PC-3 (cell line): Measurements from ENCODE around the gene HARBI1. TPM values are rescaled to one million over a fixed set of nuclear protein-coding genes. Genes with fewer than 3 reads are reported as not detected.

ENCODE experiments used
- ATAC-seq: fragments of 200-7000 bp; cut with Tn5 transposase; 2 replicates; pipeline ENCODE4 v1.9.1; 2020; ENCODE audit warnings: mild to moderate bottlenecking, moderate library complexity
- BruUV-seq: library from RNA; stranded (reverse); fragments of 400-500 nt; replicated peaks from 2 replicates; lab custom pipeline; 2021; lab: Mats Ljungman, UMichigan
- CTCF ChIA-PET: fragments of 300-600 bp; sonication (Branson Sonifier 250); formaldehyde crosslinking; loops from one replicate; lab custom pipeline; 2022; ENCODE audit warnings: antibody characterized with exemption; lab: Charles Lee
- POLR2A ChIA-PET: fragments of 300-600 bp; sonication (Branson Sonifier 250); formaldehyde crosslinking; loops from one replicate; lab custom pipeline; 2022; ENCODE audit warnings: antibody characterized with exemption; ENCODE audit not compliant: unreplicated experiment; lab: Charles Lee
- DNase-seq: peaks from one replicate; pipeline ENCODE4 v3.0.0-alpha.2; 2015
- H2AFZ ChIP-seq: fragments of 300-600 bp; sonication (generic); 2 replicates; pipeline ENCODE4 v1.6.0; 2016; ENCODE audit warnings: antibody characterized with exemption, low read length
- H3F3A ChIP-seq: fragments of 300-600 bp; sonication (generic); one replicate; pipeline ENCODE4 v1.6.0; 2017; ENCODE audit warnings: antibody characterized with exemption, low read length, control low read depth, mild to moderate bottlenecking; ENCODE audit not compliant: unreplicated experiment
- H3K27ac ChIP-seq: fragments of 300-600 bp; sonication (generic); 2 replicates; pipeline ENCODE4 v1.5.1; 2016; ENCODE audit warnings: mild to moderate bottlenecking, low read length
- H3K27me3 ChIP-seq: fragments of 300-600 bp; sonication (generic); 2 replicates; pipeline ENCODE4 v1.6.1; 2016; ENCODE audit warnings: low read length, mixed read lengths
- H3K36me3 ChIP-seq: fragments of 300-600 bp; sonication (generic); 2 replicates; pipeline ENCODE4 v1.6.1; 2016; ENCODE audit warnings: low read depth, mixed run types, low read length, mixed read lengths
- H3K4me1 ChIP-seq: fragments of 300-600 bp; sonication (generic); 2 replicates; pipeline ENCODE4 v1.5.1; 2016; ENCODE audit warnings: low read length; ENCODE audit not compliant: insufficient read depth
- H3K4me2 ChIP-seq: fragments of 300-600 bp; sonication (generic); 2 replicates; pipeline ENCODE4 v1.6.0; 2016; ENCODE audit warnings: low read length
- H3K4me3 ChIP-seq: fragments of 300-600 bp; sonication (generic); 2 replicates; pipeline ENCODE4 v1.5.1; 2016; ENCODE audit warnings: mild to moderate bottlenecking, low read length, mixed read lengths
- H3K79me2 ChIP-seq: fragments of 300-600 bp; sonication (generic); 2 replicates; pipeline ENCODE4 v1.6.1; 2017; ENCODE audit warnings: low read length, mixed read lengths
- H3K9ac ChIP-seq: fragments of 300-600 bp; sonication (generic); 2 replicates; pipeline ENCODE4 v1.6.0; 2016; ENCODE audit warnings: mild to moderate bottlenecking, low read length
- H3K9me2 ChIP-seq: fragments of 300-600 bp; sonication (generic); replicated peaks from 2 replicates; pipeline ENCODE4 v1.6.1; 2016; ENCODE audit warnings: mixed run types, low read length, mixed read lengths
- H3K9me3 ChIP-seq: fragments of 300-600 bp; sonication (generic); 2 replicates; pipeline ENCODE4 v1.6.1; 2016; ENCODE audit warnings: low read length, mixed read lengths
- H4K20me1 ChIP-seq: fragments of 300-600 bp; sonication (generic); 2 replicates; pipeline ENCODE4 v1.6.1; 2016; ENCODE audit warnings: low read length, mixed read lengths
- CTCF ChIP-seq: fragments of 300-600 bp; sonication (generic); conservative IDR thresholded peaks from 2 replicates; pipeline ENCODE4 v1.5.1; 2017; ENCODE audit warnings: antibody characterized with exemption, low read depth, mild to moderate bottlenecking, low read length
- EZH2 ChIP-seq: fragments of 300-600 bp; sonication (generic); IDR thresholded peaks from one replicate; pipeline ENCODE4 v1.6.1; 2017; ENCODE audit warnings: antibody characterized with exemption, mild to moderate bottlenecking, low read length; ENCODE audit not compliant: unreplicated experiment
- EZH2phosphoT487 ChIP-seq: fragments of 300-600 bp; sonication (generic); IDR thresholded peaks from 2 replicates; pipeline ENCODE4 v1.6.1; 2018; ENCODE audit warnings: mild to moderate bottlenecking, antibody characterized with exemption, low read length, borderline replicate concordance
- intact Hi-C: fragments of 100-400 bp; cut with micrococcal nuclease; formaldehyde crosslinking; loops from 2 replicates; pipeline ENCODE4 v1.9.0; 2023
- total RNA-seq: library from RNA; depleted of rRNA; stranded (reverse); fragments of >200 nt; gene quantifications from 2 replicates; pipeline ENCODE4 v1.2.3, GENCODE V29; 2014

HARBI1 gene
- total RNA-seq, 1 experiment from 2014 or later = 1.7 TPM

- no peak overlapping the region for H3K9ac ChIP-seq
- no peaks in the 10 kb centered on the region for H3K36me3 ChIP-seq
- H3K79me2 ChIP-seq = peaks cover 91% of the 10 kb centered on the region
- ChIA-PET CTCF (no interaction called here), POLR2A (no interaction called here)
- no peaks in the 10 kb centered on the region for H3K9me3 ChIP-seq
- no peak overlapping the region for H3K27ac ChIP-seq
- no peaks in the 10 kb centered on the region for H3K9me2 ChIP-seq
- H3K4me3 ChIP-seq = no peak overlapping the region
- TF ChIP-seq EZH2 = no peak
- no peak for TF ChIP-seq EZH2phosphoT487
- TF ChIP-seq CTCF = no peak
- H3F3A ChIP-seq = no peaks in the 10 kb centered on the region
- H3K27me3 ChIP-seq = no peaks in the 10 kb centered on the region
- H4K20me1 ChIP-seq = peaks cover 12% of the 10 kb centered on the region
- peaks cover 17% of the 10 kb centered on the region for H3K4me1 ChIP-seq
- DNase-seq = no peak
- intact Hi-C loops = no loop called here
- no peak overlapping the region for H2AFZ ChIP-seq
- no peak overlapping the region for H3K4me2 ChIP-seq
- no TSS peak for BruUV-seq
- no peak for ATAC-seq
Observed at GRCh38 chr11:46562527-46562926, 54.5 kb downstream of the HARBI1 start.

GRCh38 chr11:46560300-46560991 is 56.6 kb downstream of the HARBI1 start:
- Histone ChIP-seq H3K27me3 (no peaks in the 10 kb centered on the region), H3K9me2 (no peaks in the 10 kb centered on the region), H3K27ac (no peak overlapping the region), H3K4me2 (no peak overlapping the region), H3K4me1 (peaks cover 22% of the 10 kb centered on the region), H2AFZ (no peak overlapping the region), H3K9me3 (no peaks in the 10 kb centered on the region), H3K9ac (no peak overlapping the region), H3K79me2 (peaks cover 91% of the 10 kb centered on the region), H3F3A (no peaks in the 10 kb centered on the region), H3K36me3 (no peaks in the 10 kb centered on the region), H4K20me1 (peaks cover 12% of the 10 kb centered on the region), H3K4me3 (no peak overlapping the region)
- intact Hi-C loops = no loop called here
- TF ChIP-seq CTCF = no peak
- no peak for TF ChIP-seq EZH2phosphoT487
- TF ChIP-seq EZH2 = no peak
- no TSS peak for BruUV-seq
- ChIA-PET POLR2A (no interaction called here), CTCF (no interaction called here)
- ATAC-seq (no peak), DNase-seq (no peak)

GRCh38 chr11:46559815-46560214 is 57.2 kb downstream of the HARBI1 start:
- no peak overlapping the region for H3K4me2 ChIP-seq
- H3K4me3 ChIP-seq = no peak overlapping the region
- H3K9ac ChIP-seq = no peak overlapping the region
- H3K4me1 ChIP-seq = peaks cover 25% of the 10 kb centered on the region
- ATAC-seq (no peak), DNase-seq (no peak)
- POLR2A ChIA-PET = no interaction called here
- H3K27me3 ChIP-seq = no peaks in the 10 kb centered on the region
- H3K79me2 ChIP-seq = peaks cover 93% of the 10 kb centered on the region
- intact Hi-C loops = no loop called here
- no TSS peak for BruUV-seq
- H3F3A ChIP-seq = no peaks in the 10 kb centered on the region
- H3K27ac ChIP-seq = no peak overlapping the region
- TF ChIP-seq EZH2phosphoT487 (no peak), EZH2 (no peak), CTCF (no peak)
- CTCF ChIA-PET = no interaction called here
- H3K9me3 ChIP-seq = no peaks in the 10 kb centered on the region
- H2AFZ ChIP-seq = no peak overlapping the region
- no peaks in the 10 kb centered on the region for H3K9me2 ChIP-seq
- H3K36me3 ChIP-seq = no peaks in the 10 kb centered on the region
- H4K20me1 ChIP-seq = peaks cover 8% of the 10 kb centered on the region
